ENCODE results near the gene RPRD1B.

DNA sequence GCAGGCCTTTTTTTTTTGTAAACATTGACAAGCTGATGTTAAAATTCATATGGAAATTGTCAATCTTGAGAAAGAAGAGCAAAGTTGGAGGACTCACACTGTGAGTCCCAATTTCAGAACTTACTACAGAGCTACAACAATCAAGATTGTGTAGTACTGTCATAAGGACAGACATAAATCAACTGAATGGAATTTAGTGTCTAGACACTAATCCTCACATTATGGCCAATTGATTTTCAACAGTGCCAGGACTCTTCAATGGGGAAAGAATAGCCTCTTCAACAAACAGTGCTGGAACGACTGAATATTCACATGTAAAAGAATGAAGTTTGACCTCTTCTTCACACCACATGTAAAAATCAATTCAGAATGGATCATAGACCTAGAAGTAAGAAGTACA is 70.7 kb downstream of the RPRD1B start:
- TF ChIP-seq, protein P1, sequence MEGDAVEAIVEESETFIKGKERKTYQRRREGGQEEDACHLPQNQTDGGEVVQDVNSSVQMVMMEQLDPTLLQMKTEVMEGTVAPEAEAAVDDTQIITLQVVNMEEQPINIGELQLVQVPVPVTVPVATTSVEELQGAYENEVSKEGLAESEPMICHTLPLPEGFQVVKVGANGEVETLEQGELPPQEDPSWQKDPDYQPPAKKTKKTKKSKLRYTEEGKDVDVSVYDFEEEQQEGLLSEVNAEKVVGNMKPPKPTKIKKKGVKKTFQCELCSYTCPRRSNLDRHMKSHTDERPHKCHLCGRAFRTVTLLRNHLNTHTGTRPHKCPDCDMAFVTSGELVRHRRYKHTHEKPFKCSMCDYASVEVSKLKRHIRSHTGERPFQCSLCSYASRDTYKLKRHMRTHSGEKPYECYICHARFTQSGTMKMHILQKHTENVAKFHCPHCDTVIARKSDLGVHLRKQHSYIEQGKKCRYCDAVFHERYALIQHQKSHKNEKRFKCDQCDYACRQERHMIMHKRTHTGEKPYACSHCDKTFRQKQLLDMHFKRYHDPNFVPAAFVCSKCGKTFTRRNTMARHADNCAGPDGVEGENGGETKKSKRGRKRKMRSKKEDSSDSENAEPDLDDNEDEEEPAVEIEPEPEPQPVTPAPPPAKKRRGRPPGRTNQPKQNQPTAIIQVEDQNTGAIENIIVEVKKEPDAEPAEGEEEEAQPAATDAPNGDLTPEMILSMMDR (IDR thresholded peaks at IDR 0.05; ENCODE audit: poor library complexity): no peak
- no peak for TF ChIP-seq EZH2 (IDR thresholded peaks at IDR 0.05; ENCODE audit: borderline replicate concordance)
